HG03175 (cell line): ENCODE results near the gene GPAM.
A peak's percentile ranks its signal among the peaks of the same experiment; 100 is the strongest.
"Not testable (repeated sequence)": the region's sequence is repeated elsewhere in the genome, so short reads cannot be mapped to it uniquely, and the experiment has no call there.

Source experiments
- ATAC-seq: cut with Tn5 transposase; IDR thresholded peaks from one replicate; pipeline ENCODE4 v1.9.1; 2021; ENCODE audit warnings: mild to moderate bottlenecking, moderate library complexity; ENCODE audit not compliant: unreplicated experiment

The GPAM gene

GRCh38 chr10:112136486-112137153 lies 46.9 kb downstream of the GPAM start:
- ATAC-seq = no peak

- no peak for ATAC-seq
Observed at GRCh38 chr10:112135604-112136003, 48.0 kb downstream of the GPAM start.

- no peak for ATAC-seq
Observed at GRCh38 chr10:112132435-112132834, 51.1 kb downstream of the GPAM start.

GRCh38 chr10:112131996-112132395 lies 51.6 kb downstream of the GPAM start:
- ATAC-seq = no peak

- ATAC-seq = no peak
Observed at GRCh38 chr10:112131346-112131745, 52.2 kb downstream of the GPAM start.

- ATAC-seq = no peak
Observed at GRCh38 chr10:112126901-112127300, 56.7 kb downstream of the GPAM start.

GRCh38 chr10:112126172-112126571 lies 57.4 kb downstream of the GPAM start:
- ATAC-seq = no peak

GRCh38 chr10:112124866-112125265 lies 58.7 kb downstream of the GPAM start:
- no peak for ATAC-seq

- ATAC-seq = no peak
Observed at GRCh38 chr10:112122827-112123226, 60.7 kb downstream of the GPAM start.

- ATAC-seq = no peak
Observed at GRCh38 chr10:112120491-112120890, 63.1 kb downstream of the GPAM start.

- peak; percentile 89 for ATAC-seq
Observed at GRCh38 chr10:112115781-112116385, 67.7 kb downstream of the GPAM start.

- ATAC-seq = not testable (repeated sequence)
Observed at GRCh38 chr10:112109779-112110178, 73.8 kb downstream of the GPAM start.
